K562 (cell line): ENCODE measurements around the gene SLC19A1. TPM values are rescaled to one million over a fixed set of nuclear protein-coding genes. Genes with fewer than 3 reads are reported as not detected.

Experiments
- ATAC-seq: fragments of 200-7000 bp; cut with Tn5 transposase; 3 replicates; pipeline ENCODE4 v1.9.1; 2020; ENCODE audit warnings: moderate library complexity
- BruUV-seq: library from RNA; stranded (reverse); fragments of 400-500 nt; replicated peaks from 2 replicates; lab custom pipeline; 2021; lab: Mats Ljungman, UMichigan
- CTCF ChIA-PET: fragments of 300-600 bp; formaldehyde crosslinking; extraction: SDS; loops from one replicate; lab custom pipeline; 2021; ENCODE audit warnings: low intra/inter-chr PET ratio; lab: Yijun Ruan, JAX
- POLR2A ChIA-PET: fragments of 300-600, 350-650 bp; sonication (Branson Sonifier 250); formaldehyde crosslinking; extraction: SDS; loops from one replicate; lab custom pipeline; 2021; ENCODE audit warnings: antibody characterized with exemption, inconsistent platforms; lab: Yijun Ruan, JAX
- DNase-seq, 4 experiments: peaks; one replicate each; pipeline versions ENCODE4 v3.0.0 to v3.0.0-alpha.2; 2011 to 2018; ENCODE audit warnings: low spot score in 3 of 4, mixed read lengths in 3 of 4; ENCODE audit errors: extremely low read depth in 1 of 4
- FAIRE-seq: peaks from 2 replicates; lab custom pipeline; 2011; peaks lifted over from hg19 to GRCh38; lab: Jason Lieb, UNC
- H2AFZ ChIP-seq: 2 replicates; pipeline ENCODE4 v1.6.0; 2011; ENCODE audit warnings: low read depth, low read length, control low read depth, inconsistent platforms
- H3K27ac ChIP-seq: fragments of 200-600 bp; 3 replicates; pipeline ENCODE4 v1.8.0; 2011; ENCODE audit warnings: low read depth, mild to moderate bottlenecking, control low read depth, inconsistent platforms, low read length, moderate library complexity, mixed read lengths; ENCODE audit errors: extremely low read depth
- H3K27me3 ChIP-seq, 2 experiments: fragments of 300-600 bp in 1 of 2; 2 replicates in 1 of 2; 3 replicates in 1 of 2; pipeline versions ENCODE4 v1.6.0 to v1.8.0; 2011; ENCODE audit warnings: inconsistent platforms in 2 of 2, low read length in 2 of 2, mild to moderate bottlenecking in 1 of 2, mixed read lengths in 1 of 2, moderate library complexity in 1 of 2; ENCODE audit not compliant: control insufficient read depth in 2 of 2, insufficient read depth in 2 of 2
- H3K36me3 ChIP-seq: fragments of 300-600 bp; 3 replicates; pipeline ENCODE4 v1.8.0; 2011; ENCODE audit warnings: mild to moderate bottlenecking, low read length, inconsistent platforms; ENCODE audit not compliant: control insufficient read depth, insufficient read depth
- H3K4me1 ChIP-seq, 2 experiments: fragments of 200-600 bp in 1 of 2; replicated peaks in 1 of 2; 2 replicates in 1 of 2; 3 replicates in 1 of 2; pipeline versions ENCODE4 v1.5.1 to v1.8.0; 2011; ENCODE audit warnings: inconsistent platforms in 2 of 2, low read length in 2 of 2, mild to moderate bottlenecking in 1 of 2, mixed read lengths in 1 of 2, moderate library complexity in 1 of 2; ENCODE audit not compliant: control insufficient read depth in 2 of 2, insufficient read depth in 2 of 2
- H3K4me2 ChIP-seq: 2 replicates; pipeline ENCODE4 v1.6.1; 2011; ENCODE audit warnings: low read length, control low read depth, inconsistent platforms, mixed read lengths; ENCODE audit not compliant: insufficient read depth
- H3K4me3 ChIP-seq: fragments of 200-600 bp; sonication (generic), shearing (Covaris generic); 2 replicates; pipeline ENCODE4 v1.5.1; 2016; ENCODE audit warnings: control low read depth, inconsistent platforms
- H3K79me2 ChIP-seq: fragments of 200-600 bp; 3 replicates; pipeline ENCODE4 v1.8.0; 2011; ENCODE audit warnings: low read length, inconsistent platforms; ENCODE audit not compliant: control insufficient read depth, insufficient read depth
- H3K9ac ChIP-seq, 2 experiments: 2 replicates each; pipeline versions ENCODE4 v1.6.0 to v1.6.1; 2011; ENCODE audit warnings: low read depth in 2 of 2, low read length in 2 of 2, control low read depth in 1 of 2, inconsistent platforms in 1 of 2, mild to moderate bottlenecking in 1 of 2, mixed read lengths in 1 of 2; ENCODE audit not compliant: insufficient read depth in 1 of 2
- H3K9me1 ChIP-seq: one replicate; pipeline ENCODE4 v1.6.0; 2011; ENCODE audit warnings: inconsistent platforms, mild to moderate bottlenecking, low read length, moderate library complexity; ENCODE audit not compliant: control insufficient read depth, insufficient read depth
- H3K9me3 ChIP-seq: replicated peaks from 2 replicates; pipeline ENCODE4 v1.5.1; 2011; ENCODE audit warnings: low read depth, low read length, inconsistent platforms; ENCODE audit not compliant: control insufficient read depth, insufficient read depth
- H4K20me1 ChIP-seq: replicated peaks from 2 replicates; pipeline ENCODE4 v1.6.1; 2011; ENCODE audit warnings: low read length, inconsistent platforms, mixed read lengths; ENCODE audit not compliant: control insufficient read depth, insufficient read depth
- CHD2 ChIP-seq: IDR thresholded peaks from 2 replicates; pipeline ENCODE4 v1.6.1; 2011; ENCODE audit warnings: low read depth, low read length
- FOXA3 ChIP-seq, 2 experiments: fragments of 450-650 bp in 1 of 2; sonication (generic) in 1 of 2; formaldehyde crosslinking; IDR thresholded peaks in 1 of 2; conservative IDR thresholded peaks in 1 of 2; 2 replicates each; pipeline versions ENCODE4 v1.4.0 to v1.8.0; 2020 to 2022; ENCODE audit warnings: mild to moderate bottlenecking in 2 of 2, missing genetic modification reagents in 1 of 2
- HNRNPL ChIP-seq: fragments of 200-400 bp; formaldehyde crosslinking; IDR thresholded peaks from 2 replicates; pipeline ENCODE4 v1.6.1; 2017; ENCODE audit warnings: low read depth, mild to moderate bottlenecking, low read length
- ILK ChIP-seq: fragments of 450-650 bp; IDR thresholded peaks from 2 replicates; pipeline ENCODE4 v1.6.1; 2016; ENCODE audit warnings: missing genetic modification characterization, low read depth, mild to moderate bottlenecking, missing compliant biosample characterization, moderate library complexity, borderline replicate concordance
- NRF1 ChIP-seq, 2 experiments: fragments of 450-650 bp; IDR thresholded peaks in 1 of 2; conservative IDR thresholded peaks in 1 of 2; 2 replicates each; pipeline ENCODE4 v1.6.1; 2014; ENCODE audit warnings: mild to moderate bottlenecking in 2 of 2
- POLR2G ChIP-seq: fragments of 200-400 bp; formaldehyde crosslinking; IDR thresholded peaks from 2 replicates; pipeline ENCODE4 v1.6.1; 2017; ENCODE audit warnings: low read depth, mild to moderate bottlenecking, antibody characterized with exemption, low read length, moderate library complexity
- RBFOX2 ChIP-seq: fragments of 200-400 bp; formaldehyde crosslinking; IDR thresholded peaks from 2 replicates; pipeline ENCODE4 v1.6.1; 2017; ENCODE audit warnings: low read depth, mild to moderate bottlenecking, low read length, moderate library complexity
- ZNF717 ChIP-seq: fragments of 250-450 bp; sonication (Bioruptor Pico); IDR thresholded peaks from 2 replicates; pipeline ENCODE4 v1.5.0; 2021
- WGBS: fragments of 100-300 bp; shearing (Covaris generic); methylation state at CpG from one replicate; pipeline ENCODE4 v1.1.6; 2016; ENCODE audit warnings: low coverage, mixed read lengths; ENCODE audit not compliant: insufficient coverage; ENCODE audit errors: missing lambda C conversion rate; 5-methylcytosine and 5-hydroxymethylcytosine counted together
- in situ Hi-C: fragments of 300-500 bp; cut with MboI; formaldehyde crosslinking; loops from 4 replicates; pipeline ENCODE4 v1.15.0; 2018; ENCODE audit warnings: inconsistent platforms, mixed read lengths
- intact Hi-C: fragments of 100-400 bp; cut with micrococcal nuclease; formaldehyde crosslinking; loops from 2 replicates; pipeline ENCODE4 v1.14.2; 2022
- polyA plus RNA-seq, 8 experiments: library from polyadenylated mRNA; depleted of rRNA in 4 of 8; stranded (reverse) in 5 of 8; unstranded in 3 of 8; fragments of >200 nt; fragmentation: Nextera tagmentation in 2 of 8; fragmentation: Illumina TruSeq in 1 of 8; extraction: Ambion mirVana in 2 of 8; extraction: Trizol in 1 of 8; gene quantifications; 2 replicates each; pipeline versions ENCODE4 v1.2.1 to v1.2.3, GENCODE V29; 2011 to 2014; ENCODE audit warnings: inconsistent platforms in 1 of 8, missing spikeins in 1 of 8
- total RNA-seq, 7 experiments: library from RNA; depleted of rRNA in 6 of 7; stranded (reverse); fragments of >200 nt in 6 of 7; fragmentation: Illumina TruSeq in 2 of 7; extraction: Trizol in 2 of 7; gene quantifications; 2 replicates each; pipeline versions ENCODE4 v1.2.1 to v1.2.3, GENCODE V29; 2011 to 2021; ENCODE audit warnings: low replicate concordance in 1 of 7
- TF ChIP-seq, protein P1 (sequence below): sonication (generic); formaldehyde crosslinking; IDR thresholded peaks from 2 replicates; pipeline ENCODE4 v1.8.1; 2023; ENCODE audit warnings: mild to moderate bottlenecking, missing genetic modification reagents

SLC19A1 gene
- total and polyA plus RNA-seq, 9 of the 15 experiments (the other 6 are each of a cell fraction or from before 2014, with no cell fraction given) = 0.65 to 88.7 (median 12.0) TPM

DNA sequence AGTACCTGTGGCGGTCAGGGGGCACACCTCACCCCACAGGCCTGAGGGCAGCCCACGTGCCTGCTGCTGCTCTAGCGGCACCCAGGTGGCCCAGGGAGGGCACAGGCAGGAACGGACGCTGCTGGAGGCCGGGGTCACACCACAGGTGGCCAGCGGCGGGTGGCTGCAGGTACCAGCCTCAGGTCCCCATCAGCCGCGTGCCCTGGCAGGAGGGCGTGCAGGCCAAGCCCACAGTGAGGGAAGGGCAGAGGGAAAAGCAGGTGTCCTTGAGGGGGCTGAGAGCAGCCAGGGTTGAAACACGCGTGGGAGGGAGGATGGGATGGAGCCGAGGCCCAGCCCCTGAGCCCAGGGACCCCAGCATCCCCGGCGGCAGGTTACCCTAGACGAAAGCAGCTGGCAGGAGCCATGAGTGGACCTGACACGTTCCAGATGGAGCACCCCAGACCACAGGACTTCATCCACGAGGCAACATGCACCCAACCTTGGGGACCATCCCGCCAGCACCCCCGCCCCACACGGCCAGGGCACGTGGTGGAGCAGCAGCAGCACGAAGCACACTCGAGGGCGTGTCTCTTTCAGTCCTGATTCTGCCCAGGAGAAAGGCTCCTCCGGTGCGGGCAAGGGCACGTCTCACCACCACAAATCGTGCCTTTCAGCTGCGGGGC is 3.7 kb downstream of the SLC19A1 start:
- peaks cover 76% of the 10 kb centered on the region for H3K79me2 ChIP-seq
- H3K9me3 ChIP-seq = no peaks in the 10 kb centered on the region
- no peaks in the 10 kb centered on the region for H3K9me1 ChIP-seq
- no peaks in the 10 kb centered on the region for H3K27me3 ChIP-seq
- peaks cover 7 to 75% of the 10 kb centered on the region in 2 experiments; a peak in 4 of 5 replicates for H3K4me1 ChIP-seq
- no peak overlapping the region for H3K4me3 ChIP-seq
- 95% methylated on average over 22 of the region's 31 CpGs for WGBS
- H2AFZ ChIP-seq = no peak overlapping the region
- in situ Hi-C loops = no loop called here
- DNase-seq (no peak), FAIRE-seq (no peak), ATAC-seq (no peak)
- H3K27ac ChIP-seq = no peak overlapping the region
- H4K20me1 ChIP-seq = no peaks in the 10 kb centered on the region; the same call in 1 of the 2 replicates
- peaks cover 73% of the 10 kb centered on the region; the same call in 2 of the 3 replicates for H3K36me3 ChIP-seq
- POLR2A ChIA-PET = no interaction called here
- BruUV-seq = no TSS peak
- no peak overlapping the region for H3K4me2 ChIP-seq
- CTCF ChIA-PET = no interaction called here
- H3K9ac ChIP-seq = peak overlapping the region in 1 of 2 experiments; percentile 60; a peak in 2 of 4 replicates
- TF ChIP-seq HNRNPL (0 out of 2 replicates have a peak, but pooled peaks have one; percentile 34), ZNF717 (CRISPR knock-in tag) (no peak), RBFOX2 (peak; percentile 23; the same call in 1 of the 2 replicates), FOXA3 (CRISPR knock-in tag; conservative IDR thresholded peaks at IDR 0.05 in 1 of 2, IDR thresholded peaks at IDR 0.05 in 1 of 2) (no peak), CHD2 (no peak), ILK (no peak), POLR2G (0 out of 2 replicates have a peak, but pooled peaks have one; percentile 9), NRF1 (conservative IDR thresholded peaks at IDR 0.05 in 1 of 2, IDR thresholded peaks at IDR 0.05 in 1 of 2) (no peak)
- TF ChIP-seq, protein P1, sequence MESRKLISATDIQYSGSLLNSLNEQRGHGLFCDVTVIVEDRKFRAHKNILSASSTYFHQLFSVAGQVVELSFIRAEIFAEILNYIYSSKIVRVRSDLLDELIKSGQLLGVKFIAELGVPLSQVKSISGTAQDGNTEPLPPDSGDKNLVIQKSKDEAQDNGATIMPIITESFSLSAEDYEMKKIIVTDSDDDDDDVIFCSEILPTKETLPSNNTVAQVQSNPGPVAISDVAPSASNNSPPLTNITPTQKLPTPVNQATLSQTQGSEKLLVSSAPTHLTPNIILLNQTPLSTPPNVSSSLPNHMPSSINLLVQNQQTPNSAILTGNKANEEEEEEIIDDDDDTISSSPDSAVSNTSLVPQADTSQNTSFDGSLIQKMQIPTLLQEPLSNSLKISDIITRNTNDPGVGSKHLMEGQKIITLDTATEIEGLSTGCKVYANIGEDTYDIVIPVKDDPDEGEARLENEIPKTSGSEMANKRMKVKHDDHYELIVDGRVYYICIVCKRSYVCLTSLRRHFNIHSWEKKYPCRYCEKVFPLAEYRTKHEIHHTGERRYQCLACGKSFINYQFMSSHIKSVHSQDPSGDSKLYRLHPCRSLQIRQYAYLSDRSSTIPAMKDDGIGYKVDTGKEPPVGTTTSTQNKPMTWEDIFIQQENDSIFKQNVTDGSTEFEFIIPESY (CRISPR knock-in tag) = 0 out of 2 replicates have a peak, but pooled peaks have one; percentile 18
- intact Hi-C loops = no loop called here
